OCI-LY1 (cell line): ENCODE data around the gene SLC24A3.

Experiments used
- CTCF ChIP-seq: fragments of 200-600 bp; sonication (generic), shearing (Covaris generic); IDR thresholded peaks from 2 replicates; pipeline ENCODE4 v1.5.1; 2017; ENCODE audit warnings: mild to moderate bottlenecking, antibody characterized with exemption, low read length, moderate library complexity, mixed read lengths
- EZH2 ChIP-seq: fragments of 200-600 bp; sonication (generic), shearing (Covaris generic); IDR thresholded peaks from 2 replicates; pipeline ENCODE4 v1.8.0; 2017; ENCODE audit warnings: borderline replicate concordance, mixed run types, mild to moderate bottlenecking, antibody characterized with exemption, low read length, moderate library complexity, mixed read lengths

- TF ChIP-seq CTCF (no peak), EZH2 (no peak)
Measured at GRCh38 chr20:19648024-19648423, 435.6 kb downstream of the SLC24A3 start.
